GM23338 (cell line): ENCODE results near the gene CRIP3. TPM values are rescaled to one million over a fixed set of nuclear protein-coding genes. Genes with fewer than 3 reads are reported as not detected.

ENCODE experiments used
- ATAC-seq: fragments of 200-7000 bp; cut with Tn5 transposase; 3 replicates; pipeline ENCODE4 v1.9.1; 2020
- DNase-seq: peaks from one replicate; pipeline ENCODE4 v3.0.0-alpha.2; 2015; ENCODE audit warnings: low spot score
- H2AFZ ChIP-seq: fragments of 200-600 bp; sonication (generic); 2 replicates; pipeline ENCODE4 v1.8.0; 2016; ENCODE audit warnings: antibody characterized with exemption, mild to moderate bottlenecking, moderate library complexity
- H3F3A ChIP-seq: fragments of 200-600 bp; sonication (generic); replicated peaks from 2 replicates; pipeline ENCODE4 v1.8.0; 2017; ENCODE audit warnings: antibody characterized with exemption, mixed run types, low read depth
- H3K27ac ChIP-seq: fragments of 200-600 bp; sonication (generic); 2 replicates; pipeline ENCODE4 v1.6.1; 2016; ENCODE audit warnings: low read depth
- H3K27me3 ChIP-seq: fragments of 200-600 bp; sonication (generic); 2 replicates; pipeline ENCODE4 v1.8.0; 2016; ENCODE audit warnings: mild to moderate bottlenecking, mixed run types, moderate library complexity; ENCODE audit not compliant: insufficient read depth
- H3K36me3 ChIP-seq: fragments of 200-600 bp; sonication (generic); 2 replicates; pipeline ENCODE4 v1.8.0; 2016; ENCODE audit warnings: mild to moderate bottlenecking; ENCODE audit not compliant: insufficient read depth
- H3K4me1 ChIP-seq: fragments of 200-600 bp; sonication (generic); 2 replicates; pipeline ENCODE4 v1.8.0; 2016; ENCODE audit warnings: mild to moderate bottlenecking, moderate library complexity; ENCODE audit not compliant: insufficient read depth
- H3K4me2 ChIP-seq: fragments of 200-600 bp; sonication (generic); 2 replicates; pipeline ENCODE4 v1.7.1; 2017; ENCODE audit warnings: mixed run types
- H3K4me3 ChIP-seq: fragments of 200-600 bp; sonication (generic); 2 replicates; pipeline ENCODE4 v1.6.1; 2016; ENCODE audit warnings: mixed run types
- H3K79me2 ChIP-seq: fragments of 200-600 bp; sonication (generic); replicated peaks from 2 replicates; pipeline ENCODE4 v1.8.0; 2017; ENCODE audit warnings: mild to moderate bottlenecking; ENCODE audit not compliant: insufficient read depth
- H3K9me2 ChIP-seq: fragments of 200-600 bp; sonication (generic); 2 replicates; pipeline ENCODE4 v1.8.0; 2017; ENCODE audit not compliant: insufficient read depth
- H4K20me1 ChIP-seq: fragments of 200-600 bp; sonication (generic); replicated peaks from 2 replicates; pipeline ENCODE4 v1.8.0; 2017; ENCODE audit warnings: mild to moderate bottlenecking; ENCODE audit not compliant: insufficient read depth
- H3K27ac Mint-ChIP-seq: 2 replicates; pipeline ENCODE4 v1.8.0; 2020; ENCODE audit warnings: inconsistent platforms, mild to moderate bottlenecking, moderate library complexity, mixed read lengths
- H3K27me3 Mint-ChIP-seq: 3 replicates; pipeline ENCODE4 v1.8.0; 2022; ENCODE audit warnings: low read depth, mild to moderate bottlenecking, moderate library complexity, mixed read lengths, inconsistent platforms; ENCODE audit not compliant: insufficient read depth, poor library complexity
- H3K36me3 Mint-ChIP-seq: 3 replicates; pipeline ENCODE4 v1.8.0; 2021; ENCODE audit warnings: low read depth, mild to moderate bottlenecking, inconsistent platforms, moderate library complexity, mixed read lengths
- H3K4me1 Mint-ChIP-seq: 3 replicates; pipeline ENCODE4 v1.8.0; 2020; ENCODE audit warnings: mild to moderate bottlenecking, inconsistent platforms, mixed read lengths
- H3K4me3 Mint-ChIP-seq: 3 replicates; pipeline ENCODE4 v1.8.0; 2021; ENCODE audit warnings: moderate library complexity, mild to moderate bottlenecking, inconsistent platforms, mixed read lengths
- H3K9me3 Mint-ChIP-seq: 3 replicates; pipeline ENCODE4 v1.8.0; 2020; ENCODE audit warnings: moderate library complexity, mild to moderate bottlenecking, inconsistent platforms, mixed read lengths
- EZH2 ChIP-seq: fragments of 200-600 bp; sonication (generic); IDR thresholded peaks from one replicate; pipeline ENCODE4 v1.8.0; 2017; ENCODE audit warnings: antibody characterized with exemption, mild to moderate bottlenecking, low read depth; ENCODE audit not compliant: unreplicated experiment
- EZH2phosphoT487 ChIP-seq: fragments of 200-600 bp; sonication (generic); IDR thresholded peaks from one replicate; pipeline ENCODE4 v1.8.1; 2018; ENCODE audit warnings: antibody characterized with exemption; ENCODE audit not compliant: unreplicated experiment
- NANOG ChIP-seq: IDR thresholded peaks from 2 replicates; pipeline ENCODE4 v1.6.1; 2016; ENCODE audit warnings: antibody characterized with exemption, borderline replicate concordance
- POLR2AphosphoS5 ChIP-seq: IDR thresholded peaks from 2 replicates; pipeline ENCODE4 v1.6.1; 2016; ENCODE audit warnings: antibody characterized with exemption, low read depth
- ZNF331 ChIP-seq: fragments of 250-450 bp; sonication (Bioruptor Pico); IDR thresholded peaks from 2 replicates; pipeline ENCODE4 v1.5.0; 2020; ENCODE audit warnings: low read depth, mild to moderate bottlenecking, moderate library complexity
- polyA plus RNA-seq: library from polyadenylated mRNA; unstranded; fragments of >200 nt; fragmentation: Nextera tagmentation; extraction: Ambion mirVana; gene quantifications from 2 replicates; pipeline ENCODE4 v1.2.1, GENCODE V29; 2016
- total RNA-seq: library from RNA; depleted of rRNA; stranded (reverse); fragments of >200 nt; shearing (Covaris generic); gene quantifications from 2 replicates; pipeline ENCODE4 v1.2.3, GENCODE V29; 2014
- TF ChIP-seq, protein P1 (sequence below), 2 experiments: fragments of 200-600 bp in 1 of 2; sonication (generic) in 1 of 2; conservative IDR thresholded peaks; 2 replicates each; pipeline versions ENCODE4 v1.5.1 to v1.6.1; 2016 to 2017; ENCODE audit warnings: antibody characterized with exemption in 2 of 2, low read depth in 2 of 2, mild to moderate bottlenecking in 2 of 2, moderate library complexity in 1 of 2
- TF ChIP-seq, protein P2 (sequence below): IDR thresholded peaks from 2 replicates; pipeline ENCODE4 v1.6.1; 2016; ENCODE audit warnings: antibody characterized with exemption

CRIP3 gene
- total and polyA plus RNA-seq, 2 experiments from 2014 or later, result 22.0 to 36.0 TPM

DNA sequence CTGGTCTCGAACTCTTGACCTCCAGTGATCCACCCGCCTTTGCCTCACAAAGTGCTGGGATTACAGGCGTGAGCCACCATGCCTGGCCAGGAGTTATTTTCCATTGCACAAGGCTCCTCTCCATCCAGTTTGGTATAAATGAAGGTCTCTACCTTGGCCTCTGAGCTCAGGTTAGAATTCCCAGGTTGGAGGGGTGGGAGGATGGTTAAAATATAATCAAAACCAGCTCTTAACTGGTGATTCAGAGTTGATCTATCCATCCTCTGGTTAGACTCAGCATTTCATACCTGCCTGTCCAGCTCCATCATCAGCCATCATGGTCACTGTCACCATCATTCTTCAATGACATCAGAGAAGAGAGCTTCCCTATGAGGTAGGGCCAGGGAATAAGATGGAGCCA, 13.2 kb downstream of the CRIP3 start:
- no peak for ATAC-seq
- H2AFZ ChIP-seq, result no peak overlapping the region
- H3K4me1 Mint-ChIP-seq, result peaks cover 4% of the 10 kb centered on the region; the same call in 2 of the 3 replicates

DNA sequence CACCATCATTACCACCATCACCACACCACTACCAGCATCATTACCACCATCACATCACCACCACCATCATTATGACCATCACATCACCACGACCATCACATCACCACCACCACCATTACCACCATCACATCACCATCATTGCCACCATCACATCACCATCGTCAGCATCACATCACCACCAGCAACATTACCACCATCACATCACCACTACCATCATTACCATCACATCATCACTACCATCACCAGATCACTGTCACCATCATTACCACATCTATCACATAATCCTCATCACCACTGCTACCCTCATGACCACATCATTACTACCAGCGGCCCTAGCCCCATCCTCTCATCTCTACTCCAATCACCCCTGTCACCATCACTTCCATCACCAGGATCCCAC, 14.1 kb downstream of the CRIP3 start:
- TF ChIP-seq NANOG, result no peak
- TF ChIP-seq POLR2AphosphoS5, result no peak
- TF ChIP-seq, protein P1, sequence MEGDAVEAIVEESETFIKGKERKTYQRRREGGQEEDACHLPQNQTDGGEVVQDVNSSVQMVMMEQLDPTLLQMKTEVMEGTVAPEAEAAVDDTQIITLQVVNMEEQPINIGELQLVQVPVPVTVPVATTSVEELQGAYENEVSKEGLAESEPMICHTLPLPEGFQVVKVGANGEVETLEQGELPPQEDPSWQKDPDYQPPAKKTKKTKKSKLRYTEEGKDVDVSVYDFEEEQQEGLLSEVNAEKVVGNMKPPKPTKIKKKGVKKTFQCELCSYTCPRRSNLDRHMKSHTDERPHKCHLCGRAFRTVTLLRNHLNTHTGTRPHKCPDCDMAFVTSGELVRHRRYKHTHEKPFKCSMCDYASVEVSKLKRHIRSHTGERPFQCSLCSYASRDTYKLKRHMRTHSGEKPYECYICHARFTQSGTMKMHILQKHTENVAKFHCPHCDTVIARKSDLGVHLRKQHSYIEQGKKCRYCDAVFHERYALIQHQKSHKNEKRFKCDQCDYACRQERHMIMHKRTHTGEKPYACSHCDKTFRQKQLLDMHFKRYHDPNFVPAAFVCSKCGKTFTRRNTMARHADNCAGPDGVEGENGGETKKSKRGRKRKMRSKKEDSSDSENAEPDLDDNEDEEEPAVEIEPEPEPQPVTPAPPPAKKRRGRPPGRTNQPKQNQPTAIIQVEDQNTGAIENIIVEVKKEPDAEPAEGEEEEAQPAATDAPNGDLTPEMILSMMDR (conservative IDR thresholded peaks at IDR 0.05; ENCODE audit: low read depth in 2 of 2), result no peak
- TF ChIP-seq, protein P2, sequence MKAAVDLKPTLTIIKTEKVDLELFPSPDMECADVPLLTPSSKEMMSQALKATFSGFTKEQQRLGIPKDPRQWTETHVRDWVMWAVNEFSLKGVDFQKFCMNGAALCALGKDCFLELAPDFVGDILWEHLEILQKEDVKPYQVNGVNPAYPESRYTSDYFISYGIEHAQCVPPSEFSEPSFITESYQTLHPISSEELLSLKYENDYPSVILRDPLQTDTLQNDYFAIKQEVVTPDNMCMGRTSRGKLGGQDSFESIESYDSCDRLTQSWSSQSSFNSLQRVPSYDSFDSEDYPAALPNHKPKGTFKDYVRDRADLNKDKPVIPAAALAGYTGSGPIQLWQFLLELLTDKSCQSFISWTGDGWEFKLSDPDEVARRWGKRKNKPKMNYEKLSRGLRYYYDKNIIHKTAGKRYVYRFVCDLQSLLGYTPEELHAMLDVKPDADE, result no peak
- TF ChIP-seq EZH2, result no peak
- H3K27ac Mint-ChIP-seq, result no peak overlapping the region
- Histone ChIP-seq H3K27ac (no peak overlapping the region), H4K20me1 (no peaks in the 10 kb centered on the region), H3K9me2 (peaks cover 8% of the 10 kb centered on the region; the same call in 1 of the 2 replicates), H3K4me3 (no peak overlapping the region), H3K36me3 (no peaks in the 10 kb centered on the region), H2AFZ (no peak overlapping the region), H3K27me3 (no peaks in the 10 kb centered on the region), H3K4me1 (no peaks in the 10 kb centered on the region), H3K4me2 (no peak overlapping the region), H3F3A (no peaks in the 10 kb centered on the region), H3K79me2 (no peaks in the 10 kb centered on the region)
- ATAC-seq (no peak), DNase-seq (no peak)
- H3K4me1 Mint-ChIP-seq, result peaks cover 4% of the 10 kb centered on the region; the same call in 2 of the 3 replicates
- H3K9me3 Mint-ChIP-seq, result no peaks in the 10 kb centered on the region
- H3K36me3 Mint-ChIP-seq, result no peaks in the 10 kb centered on the region
- H3K4me3 Mint-ChIP-seq, result no peak overlapping the region
- H3K27me3 Mint-ChIP-seq, result peaks cover 5% of the 10 kb centered on the region

More for the DNA sequence above, 13.2 kb downstream of the CRIP3 start:
- Mint-ChIP-seq H3K9me3 (no peaks in the 10 kb centered on the region), H3K27me3 (peaks cover 2% of the 10 kb centered on the region), H3K36me3 (no peaks in the 10 kb centered on the region), H3K4me3 (no peak overlapping the region), H3K27ac (no peak overlapping the region)
- H3F3A ChIP-seq, result no peaks in the 10 kb centered on the region
- peaks cover 8% of the 10 kb centered on the region; the same call in 1 of the 2 replicates for H3K9me2 ChIP-seq
- H3K27me3 ChIP-seq, result no peaks in the 10 kb centered on the region
- H3K36me3 ChIP-seq, result no peaks in the 10 kb centered on the region
- no peaks in the 10 kb centered on the region for H3K79me2 ChIP-seq
- no peak overlapping the region for H3K4me2 ChIP-seq
- H3K4me1 ChIP-seq, result no peaks in the 10 kb centered on the region
- DNase-seq, result no peak
- no peak overlapping the region for H3K4me3 ChIP-seq
- H4K20me1 ChIP-seq, result no peaks in the 10 kb centered on the region
- TF ChIP-seq, protein P2, result no peak
- TF ChIP-seq ZNF331 (no peak), EZH2phosphoT487 (no peak), POLR2AphosphoS5 (no peak)
- H3K27ac ChIP-seq, result no peak overlapping the region
